HepG2 (cell line): Measurements from ENCODE around the gene PCNA. TPM values are rescaled to one million over a fixed set of nuclear protein-coding genes. Genes with fewer than 3 reads are reported as not detected.
A peak's percentile ranks its signal among the peaks of the same experiment; 100 is the strongest.

Experiments used
- ARNTL ChIP-seq: sonication (generic); formaldehyde crosslinking; IDR thresholded peaks from 2 replicates; pipeline ENCODE4 v1.4.0; 2020; ENCODE audit warnings: mild to moderate bottlenecking, missing genetic modification reagents
- CSRNP2 ChIP-seq: sonication (generic); formaldehyde crosslinking; conservative IDR thresholded peaks from 2 replicates; pipeline ENCODE4 v1.8.0; 2022; ENCODE audit warnings: low read depth, missing genetic modification reagents
- ELF4 ChIP-seq: sonication (generic); formaldehyde crosslinking; IDR thresholded peaks from 2 replicates; pipeline ENCODE4 v1.5.0; 2020; ENCODE audit warnings: missing genetic modification reagents, mild to moderate bottlenecking, moderate library complexity, borderline replicate concordance
- HDAC6 ChIP-seq: fragments of 200-600 bp; sonication (generic); IDR thresholded peaks from 2 replicates; pipeline ENCODE4 v1.7.0; 2017; ENCODE audit warnings: mild to moderate bottlenecking, antibody characterized with exemption, low read length, low read depth
- HMG20B ChIP-seq: conservative IDR thresholded peaks from 2 replicates; pipeline ENCODE4 v1.6.1; 2016; ENCODE audit warnings: missing genetic modification reagents, missing compliant biosample characterization
- HMGA1 ChIP-seq: sonication (generic); formaldehyde crosslinking; conservative IDR thresholded peaks from 2 replicates; pipeline ENCODE4 v1.4.0; 2020; ENCODE audit warnings: missing genetic modification reagents
- KMT2A ChIP-seq: sonication (generic); formaldehyde crosslinking; IDR thresholded peaks from 2 replicates; pipeline ENCODE4 v1.4.0; 2020; ENCODE audit warnings: missing genetic modification reagents
- LBX2 ChIP-seq: sonication (generic); formaldehyde crosslinking; IDR thresholded peaks from 2 replicates; pipeline ENCODE4 v1.5.0; 2020; ENCODE audit warnings: missing genetic modification reagents, mild to moderate bottlenecking, borderline replicate concordance
- NFYC ChIP-seq: IDR thresholded peaks from 2 replicates; pipeline ENCODE4 v1.6.1; 2016; ENCODE audit warnings: missing genetic modification reagents, missing compliant biosample characterization
- PRPF4 ChIP-seq: fragments of 200-400 bp; formaldehyde crosslinking; IDR thresholded peaks from 2 replicates; pipeline ENCODE4 v1.6.1; 2016; ENCODE audit warnings: low read length, low read depth; ENCODE audit not compliant: poor library complexity, severe bottlenecking
- RFXANK ChIP-seq: IDR thresholded peaks from 2 replicates; pipeline ENCODE4 v1.6.1; 2016
- SRF ChIP-seq: IDR thresholded peaks from 2 replicates; pipeline ENCODE4 v1.6.1; 2011; ENCODE audit warnings: mild to moderate bottlenecking, low read depth, low read length, moderate library complexity
- TFE3 ChIP-seq: IDR thresholded peaks from 2 replicates; pipeline ENCODE4 v1.6.1; 2016
- THAP8 ChIP-seq: sonication (generic); formaldehyde crosslinking; IDR thresholded peaks from 2 replicates; pipeline ENCODE4 v1.5.1; 2020; ENCODE audit warnings: missing genetic modification reagents, mild to moderate bottlenecking, borderline replicate concordance
- ZFYVE20 ChIP-seq: sonication (generic); formaldehyde crosslinking; IDR thresholded peaks from 2 replicates; pipeline ENCODE4 v1.8.0; 2023; ENCODE audit warnings: low read depth, mild to moderate bottlenecking, moderate library complexity, missing genetic modification reagents, borderline replicate concordance
- ZNF253 ChIP-seq: sonication (generic); formaldehyde crosslinking; IDR thresholded peaks from 2 replicates; pipeline ENCODE4 v1.8.0; 2022; ENCODE audit warnings: mild to moderate bottlenecking, missing genetic modification reagents, borderline replicate concordance
- ZNF552 ChIP-seq: sonication (generic); formaldehyde crosslinking; IDR thresholded peaks from 2 replicates; pipeline ENCODE4 v1.9.0; 2022; ENCODE audit warnings: missing genetic modification reagents, mild to moderate bottlenecking, borderline replicate concordance
- ZNF609 ChIP-seq: sonication (generic); formaldehyde crosslinking; IDR thresholded peaks from 2 replicates; pipeline ENCODE4 v1.4.0; 2020; ENCODE audit warnings: mild to moderate bottlenecking, missing genetic modification reagents, borderline replicate concordance
- ZNF792 ChIP-seq: IDR thresholded peaks from 2 replicates; pipeline ENCODE4 v1.6.1; 2016
- ZSCAN5A ChIP-seq: sonication (generic); formaldehyde crosslinking; IDR thresholded peaks from 2 replicates; pipeline ENCODE4 v1.8.0; 2022; ENCODE audit warnings: mild to moderate bottlenecking, missing genetic modification reagents, borderline replicate concordance
- polyA plus RNA-seq, 8 experiments: library from polyadenylated mRNA; depleted of rRNA in 3 of 8; stranded (reverse) in 7 of 8; unstranded in 1 of 8; fragments of >200 nt; fragmentation: Illumina TruSeq in 4 of 8; extraction: Trizol in 4 of 8; gene quantifications; 2 replicates each; pipeline versions ENCODE4 v1.2.1 to v1.2.3, GENCODE V29; 2011 to 2016; ENCODE audit warnings: low read depth in 4 of 8, missing spikeins in 1 of 8, mixed read lengths in 1 of 8; ENCODE audit not compliant: insufficient read depth in 1 of 8
- total RNA-seq, 5 experiments: library from RNA; depleted of rRNA; stranded (reverse); fragments of >200 nt; fragmentation: Illumina TruSeq; extraction: Trizol; gene quantifications; 2 replicates each; pipeline ENCODE4 v1.2.3, GENCODE V29; 2016; ENCODE audit warnings: low read depth in 1 of 5

The PCNA gene
- total and polyA plus RNA-seq, 2 of the 13 experiments (the other 11 are each of a cell fraction or from before 2014, with no cell fraction given): 229 to 655 TPM

GRCh38 chr20:5073660-5074231 is 46.0 kb downstream of the PCNA start (continued):
- TF ChIP-seq ZNF609 (CRISPR knock-in tag) (no peak), ZNF792 (CRISPR knock-in tag) (no peak), CSRNP2 (no peak), LBX2 (CRISPR knock-in tag) (no peak), ZNF552 (no peak), ELF4 (CRISPR knock-in tag) (no peak), ZNF253 (CRISPR knock-in tag) (no peak), HMGA1 (CRISPR knock-in tag) (no peak), HMG20B (CRISPR knock-in tag) (no peak), KMT2A (CRISPR knock-in tag) (no peak), PRPF4 (no peak), ZFYVE20 (CRISPR knock-in tag) (no peak), RFXANK (no peak), ARNTL (no peak), SRF (peak; percentile 10; the same call in 1 of the 2 replicates), ZSCAN5A (no peak), TFE3 (CRISPR knock-in tag) (peak; percentile 77), HDAC6 (no peak), NFYC (CRISPR knock-in tag) (no peak), THAP8 (CRISPR knock-in tag) (no peak)
